Epidermal melanocyte (primary cell): ENCODE data around the gene PIP5KL1.
A peak's percentile ranks its signal among the peaks of the same experiment; 100 is the strongest.

Source experiments
- DNase-seq: peaks from one replicate; pipeline ENCODE4 v3.0.0; 2011; ENCODE audit warnings: low spot score; ENCODE audit not compliant: insufficient read length

PIP5KL1 gene

GRCh38 chr9:127915801-127916719, 14.5 kb downstream of the PIP5KL1 start:
- DNase-seq = no peak

- no peak for DNase-seq
Measured at GRCh38 chr9:127915325-127915752, 15.2 kb downstream of the PIP5KL1 start.

GRCh38 chr9:127913682-127914081, 16.9 kb downstream of the PIP5KL1 start:
- no peak for DNase-seq

GRCh38 chr9:127912882-127913281, 17.7 kb downstream of the PIP5KL1 start:
- DNase-seq = no peak

GRCh38 chr9:127912296-127912695, 18.3 kb downstream of the PIP5KL1 start:
- no peak for DNase-seq

- no peak for DNase-seq
Measured at GRCh38 chr9:127910613-127911205, 19.9 kb downstream of the PIP5KL1 start.

GRCh38 chr9:127909839-127910273, 20.7 kb downstream of the PIP5KL1 start:
- DNase-seq = no peak

- no peak for DNase-seq
Measured at GRCh38 chr9:127908660-127908926, 22.0 kb downstream of the PIP5KL1 start.

GRCh38 chr9:127907867-127908659, 22.5 kb downstream of the PIP5KL1 start:
- DNase-seq = no peak

- DNase-seq = no peak
Measured at GRCh38 chr9:127905788-127906191, 24.8 kb downstream of the PIP5KL1 start.

GRCh38 chr9:127905004-127905728, 25.4 kb downstream of the PIP5KL1 start:
- no peak for DNase-seq

- DNase-seq = no peak
Measured at GRCh38 chr9:127904561-127905003, 26.0 kb downstream of the PIP5KL1 start.

- no peak for DNase-seq
Measured at GRCh38 chr9:127903557-127904475, 26.8 kb downstream of the PIP5KL1 start.

GRCh38 chr9:127899128-127899943, 31.2 kb downstream of the PIP5KL1 start, which contains the start of gene ST6GALNAC6:
Gene ST6GALNAC6 (minus strand): TSS chr9:127899603. CDS start chr9:127897981, 1,622 bp downstream.
- DNase-seq = peak; percentile 64

- DNase-seq = no peak
Measured at GRCh38 chr9:127898433-127899127, 32.0 kb downstream of the PIP5KL1 start.

- DNase-seq = peak; percentile 81
Measured at GRCh38 chr9:127897193-127897692, 33.3 kb downstream of the PIP5KL1 start.

GRCh38 chr9:127896395-127897192, 34.0 kb downstream of the PIP5KL1 start:
- no peak for DNase-seq

GRCh38 chr9:127895811-127896210, 34.8 kb downstream of the PIP5KL1 start:
- no peak for DNase-seq
